Measurements from ENCODE around the gene PRSS33. TPM values are rescaled to one million over a fixed set of nuclear protein-coding genes. Genes with fewer than 3 reads are reported as not detected.

The PRSS33 gene
- total and polyA plus RNA-seq, 9 of the 15 experiments (the other 6 are each of a cell fraction or from before 2014, with no cell fraction given): not detected

DNA sequence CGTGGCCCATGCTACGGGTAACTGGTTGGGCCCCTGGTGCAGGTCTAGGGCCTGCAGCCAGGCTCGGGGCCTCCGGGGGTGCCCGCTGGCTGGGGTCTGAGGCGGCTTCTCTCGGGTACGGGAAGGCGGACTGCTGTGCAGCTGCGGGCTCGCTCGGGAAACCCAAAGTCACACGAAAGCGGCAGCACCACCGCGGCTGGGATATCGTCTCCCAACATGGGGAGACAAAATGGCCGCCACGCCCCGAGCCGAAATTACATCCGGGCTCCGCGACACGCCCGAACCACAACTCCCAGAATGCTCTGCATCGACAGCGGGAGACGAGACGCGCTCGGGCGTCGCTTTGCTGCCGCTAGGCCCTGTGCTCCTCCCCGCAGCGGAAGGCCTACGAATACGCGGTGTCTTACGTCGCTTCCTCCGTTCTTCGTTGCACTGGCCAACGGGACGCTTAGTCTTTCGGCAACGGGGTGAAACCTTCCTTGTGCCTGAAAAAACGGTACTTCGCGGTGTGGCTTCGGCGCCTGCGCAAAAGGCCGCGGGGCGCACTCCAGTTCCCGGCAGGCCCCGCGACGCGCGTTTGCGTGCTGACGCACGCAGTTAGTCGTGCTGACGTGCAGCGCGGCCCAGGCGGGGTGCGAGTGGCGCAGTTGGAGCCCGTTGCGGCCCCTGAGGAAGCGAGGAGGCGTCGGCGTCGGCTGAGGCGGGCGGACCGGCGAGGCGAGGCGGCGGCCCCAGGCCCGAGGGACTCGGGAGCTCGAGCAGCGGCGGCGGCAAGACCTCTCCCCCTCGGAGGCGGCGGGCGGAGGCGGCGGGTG is 35.1 kb downstream of the PRSS33 start, which contains the start of gene SRRM2 (continued):
- TF ChIP-seq ZC3H4 (CRISPR knock-in tag; IDR thresholded peaks at IDR 0.05; ENCODE audit: borderline replicate concordance) (no peak; the same call in 1 of the 2 replicates), ZBTB1 (CRISPR knock-in tag; IDR thresholded peaks at IDR 0.05; ENCODE audit: borderline replicate concordance, low read depth) (no peak; the same call in 1 of the 2 replicates), ZNF431 (CRISPR knock-in tag; IDR thresholded peaks at IDR 0.05) (no peak), SMARCA4 (IDR thresholded peaks at IDR 0.05) (no peak), ZNF77 (CRISPR knock-in tag; IDR thresholded peaks at IDR 0.05) (no peak), ZNF785 (CRISPR knock-in tag; IDR thresholded peaks at IDR 0.05) (no peak), DIDO1 (tag; IDR thresholded peaks at IDR 0.05; ENCODE audit: low read depth) (peak; percentile 85; the same call in 1 of the 2 replicates), FOXA1 (IDR thresholded peaks at IDR 0.05; ENCODE audit: borderline replicate concordance) (no peak), HCFC1 (IDR thresholded peaks at IDR 0.05; ENCODE audit: low read depth, low read length) (peak; percentile 92), ZNF354B (CRISPR knock-in tag; IDR thresholded peaks at IDR 0.05) (no peak), XRCC5 (IDR thresholded peaks at IDR 0.05; ENCODE audit: low read depth, low read length) (no peak), DACH1 (IDR thresholded peaks at IDR 0.05; ENCODE audit: partially characterized antibody) (no peak), CBX8 (IDR thresholded peaks at IDR 0.05; ENCODE audit: borderline replicate concordance, extremely low read depth, low read depth, low read length, poor library complexity, severe bottlenecking) (no peak), SNRNP70 (optimal IDR thresholded peaks at IDR 0.05; ENCODE audit: low read depth, low read length) (no peak), ZEB2 (IDR thresholded peaks at IDR 0.05) (no peak), SP1 (CRISPR knock-in tag; IDR thresholded peaks at IDR 0.05) (peak; percentile 86; the same call in 1 of the 2 replicates), ZNF311 (CRISPR knock-in tag; IDR thresholded peaks at IDR 0.05) (no peak), U2AF1 (optimal IDR thresholded peaks at IDR 0.05; ENCODE audit: low read depth, low read length) (peak; percentile 80), MCM3 (IDR thresholded peaks at IDR 0.05) (no peak), GTF2E2 (tag; IDR thresholded peaks at IDR 0.05) (peak; percentile 97), STAG1 (CRISPR knock-in tag; IDR thresholded peaks at IDR 0.05; ENCODE audit: borderline replicate concordance) (no peak), ELF2 (CRISPR knock-in tag; IDR thresholded peaks at IDR 0.05) (peak; percentile 39; the same call in 1 of the 2 replicates), PHF20 (IDR thresholded peaks at IDR 0.05; ENCODE audit: partially characterized antibody) (peak; percentile 65)
- TF ChIP-seq, protein P1, sequence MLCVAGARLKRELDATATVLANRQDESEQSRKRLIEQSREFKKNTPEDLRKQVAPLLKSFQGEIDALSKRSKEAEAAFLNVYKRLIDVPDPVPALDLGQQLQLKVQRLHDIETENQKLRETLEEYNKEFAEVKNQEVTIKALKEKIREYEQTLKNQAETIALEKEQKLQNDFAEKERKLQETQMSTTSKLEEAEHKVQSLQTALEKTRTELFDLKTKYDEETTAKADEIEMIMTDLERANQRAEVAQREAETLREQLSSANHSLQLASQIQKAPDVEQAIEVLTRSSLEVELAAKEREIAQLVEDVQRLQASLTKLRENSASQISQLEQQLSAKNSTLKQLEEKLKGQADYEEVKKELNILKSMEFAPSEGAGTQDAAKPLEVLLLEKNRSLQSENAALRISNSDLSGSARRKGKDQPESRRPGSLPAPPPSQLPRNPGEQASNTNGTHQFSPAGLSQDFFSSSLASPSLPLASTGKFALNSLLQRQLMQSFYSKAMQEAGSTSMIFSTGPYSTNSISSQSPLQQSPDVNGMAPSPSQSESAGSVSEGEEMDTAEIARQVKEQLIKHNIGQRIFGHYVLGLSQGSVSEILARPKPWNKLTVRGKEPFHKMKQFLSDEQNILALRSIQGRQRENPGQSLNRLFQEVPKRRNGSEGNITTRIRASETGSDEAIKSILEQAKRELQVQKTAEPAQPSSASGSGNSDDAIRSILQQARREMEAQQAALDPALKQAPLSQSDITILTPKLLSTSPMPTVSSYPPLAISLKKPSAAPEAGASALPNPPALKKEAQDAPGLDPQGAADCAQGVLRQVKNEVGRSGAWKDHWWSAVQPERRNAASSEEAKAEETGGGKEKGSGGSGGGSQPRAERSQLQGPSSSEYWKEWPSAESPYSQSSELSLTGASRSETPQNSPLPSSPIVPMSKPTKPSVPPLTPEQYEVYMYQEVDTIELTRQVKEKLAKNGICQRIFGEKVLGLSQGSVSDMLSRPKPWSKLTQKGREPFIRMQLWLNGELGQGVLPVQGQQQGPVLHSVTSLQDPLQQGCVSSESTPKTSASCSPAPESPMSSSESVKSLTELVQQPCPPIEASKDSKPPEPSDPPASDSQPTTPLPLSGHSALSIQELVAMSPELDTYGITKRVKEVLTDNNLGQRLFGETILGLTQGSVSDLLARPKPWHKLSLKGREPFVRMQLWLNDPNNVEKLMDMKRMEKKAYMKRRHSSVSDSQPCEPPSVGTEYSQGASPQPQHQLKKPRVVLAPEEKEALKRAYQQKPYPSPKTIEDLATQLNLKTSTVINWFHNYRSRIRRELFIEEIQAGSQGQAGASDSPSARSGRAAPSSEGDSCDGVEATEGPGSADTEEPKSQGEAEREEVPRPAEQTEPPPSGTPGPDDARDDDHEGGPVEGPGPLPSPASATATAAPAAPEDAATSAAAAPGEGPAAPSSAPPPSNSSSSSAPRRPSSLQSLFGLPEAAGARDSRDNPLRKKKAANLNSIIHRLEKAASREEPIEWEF (CRISPR knock-in tag; IDR thresholded peaks at IDR 0.05): no peak
- TF ChIP-seq, protein P2, sequence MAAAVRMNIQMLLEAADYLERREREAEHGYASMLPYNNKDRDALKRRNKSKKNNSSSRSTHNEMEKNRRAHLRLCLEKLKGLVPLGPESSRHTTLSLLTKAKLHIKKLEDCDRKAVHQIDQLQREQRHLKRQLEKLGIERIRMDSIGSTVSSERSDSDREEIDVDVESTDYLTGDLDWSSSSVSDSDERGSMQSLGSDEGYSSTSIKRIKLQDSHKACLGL (CRISPR knock-in tag; IDR thresholded peaks at IDR 0.05; ENCODE audit: borderline replicate concordance, poor library complexity, severe bottlenecking): no peak

All from K562 (cell line).